PC-3 (cell line): ENCODE measurements around the gene ZCCHC7. TPM values are rescaled to one million over a fixed set of nuclear protein-coding genes. Genes with fewer than 3 reads are reported as not detected.

Source experiments
- ATAC-seq: fragments of 200-7000 bp; cut with Tn5 transposase; 2 replicates; pipeline ENCODE4 v1.9.1; 2020; ENCODE audit warnings: mild to moderate bottlenecking, moderate library complexity
- BruUV-seq: library from RNA; stranded (reverse); fragments of 400-500 nt; replicated peaks from 2 replicates; lab custom pipeline; 2021; lab: Mats Ljungman, UMichigan
- CTCF ChIA-PET: fragments of 300-600 bp; sonication (Branson Sonifier 250); formaldehyde crosslinking; loops from one replicate; lab custom pipeline; 2022; ENCODE audit warnings: antibody characterized with exemption; lab: Charles Lee
- POLR2A ChIA-PET: fragments of 300-600 bp; sonication (Branson Sonifier 250); formaldehyde crosslinking; loops from one replicate; lab custom pipeline; 2022; ENCODE audit warnings: antibody characterized with exemption; ENCODE audit not compliant: unreplicated experiment; lab: Charles Lee
- DNase-seq: peaks from one replicate; pipeline ENCODE4 v3.0.0-alpha.2; 2015
- H2AFZ ChIP-seq: fragments of 300-600 bp; sonication (generic); 2 replicates; pipeline ENCODE4 v1.6.0; 2016; ENCODE audit warnings: antibody characterized with exemption, low read length
- H3F3A ChIP-seq: fragments of 300-600 bp; sonication (generic); one replicate; pipeline ENCODE4 v1.6.0; 2017; ENCODE audit warnings: antibody characterized with exemption, low read length, control low read depth, mild to moderate bottlenecking; ENCODE audit not compliant: unreplicated experiment
- H3K27ac ChIP-seq: fragments of 300-600 bp; sonication (generic); 2 replicates; pipeline ENCODE4 v1.5.1; 2016; ENCODE audit warnings: mild to moderate bottlenecking, low read length
- H3K27me3 ChIP-seq: fragments of 300-600 bp; sonication (generic); 2 replicates; pipeline ENCODE4 v1.6.1; 2016; ENCODE audit warnings: low read length, mixed read lengths
- H3K36me3 ChIP-seq: fragments of 300-600 bp; sonication (generic); 2 replicates; pipeline ENCODE4 v1.6.1; 2016; ENCODE audit warnings: low read depth, mixed run types, low read length, mixed read lengths
- H3K4me1 ChIP-seq: fragments of 300-600 bp; sonication (generic); 2 replicates; pipeline ENCODE4 v1.5.1; 2016; ENCODE audit warnings: low read length; ENCODE audit not compliant: insufficient read depth
- H3K4me2 ChIP-seq: fragments of 300-600 bp; sonication (generic); 2 replicates; pipeline ENCODE4 v1.6.0; 2016; ENCODE audit warnings: low read length
- H3K4me3 ChIP-seq: fragments of 300-600 bp; sonication (generic); 2 replicates; pipeline ENCODE4 v1.5.1; 2016; ENCODE audit warnings: mild to moderate bottlenecking, low read length, mixed read lengths
- H3K79me2 ChIP-seq: fragments of 300-600 bp; sonication (generic); 2 replicates; pipeline ENCODE4 v1.6.1; 2017; ENCODE audit warnings: low read length, mixed read lengths
- H3K9ac ChIP-seq: fragments of 300-600 bp; sonication (generic); 2 replicates; pipeline ENCODE4 v1.6.0; 2016; ENCODE audit warnings: mild to moderate bottlenecking, low read length
- H3K9me2 ChIP-seq: fragments of 300-600 bp; sonication (generic); replicated peaks from 2 replicates; pipeline ENCODE4 v1.6.1; 2016; ENCODE audit warnings: mixed run types, low read length, mixed read lengths
- H3K9me3 ChIP-seq: fragments of 300-600 bp; sonication (generic); 2 replicates; pipeline ENCODE4 v1.6.1; 2016; ENCODE audit warnings: low read length, mixed read lengths
- H4K20me1 ChIP-seq: fragments of 300-600 bp; sonication (generic); 2 replicates; pipeline ENCODE4 v1.6.1; 2016; ENCODE audit warnings: low read length, mixed read lengths
- CTCF ChIP-seq: fragments of 300-600 bp; sonication (generic); conservative IDR thresholded peaks from 2 replicates; pipeline ENCODE4 v1.5.1; 2017; ENCODE audit warnings: antibody characterized with exemption, low read depth, mild to moderate bottlenecking, low read length
- EZH2 ChIP-seq: fragments of 300-600 bp; sonication (generic); IDR thresholded peaks from one replicate; pipeline ENCODE4 v1.6.1; 2017; ENCODE audit warnings: antibody characterized with exemption, mild to moderate bottlenecking, low read length; ENCODE audit not compliant: unreplicated experiment
- EZH2phosphoT487 ChIP-seq: fragments of 300-600 bp; sonication (generic); IDR thresholded peaks from 2 replicates; pipeline ENCODE4 v1.6.1; 2018; ENCODE audit warnings: mild to moderate bottlenecking, antibody characterized with exemption, low read length, borderline replicate concordance
- intact Hi-C: fragments of 100-400 bp; cut with micrococcal nuclease; formaldehyde crosslinking; loops from 2 replicates; pipeline ENCODE4 v1.9.0; 2023
- total RNA-seq: library from RNA; depleted of rRNA; stranded (reverse); fragments of >200 nt; gene quantifications from 2 replicates; pipeline ENCODE4 v1.2.3, GENCODE V29; 2014

ZCCHC7 gene
- total RNA-seq, 1 experiment from 2014 or later = 6.5 TPM

GRCh38 chr9:37399336-37399735 is 279.0 kb downstream of the ZCCHC7 start:
- ATAC-seq = no peak
- TF ChIP-seq CTCF (no peak), EZH2 (no peak), EZH2phosphoT487 (no peak)

GRCh38 chr9:37404590-37404989 is 284.2 kb downstream of the ZCCHC7 start:
- Histone ChIP-seq H3K9me2 (no peaks in the 10 kb centered on the region), H3K4me3 (no peak overlapping the region), H2AFZ (no peak overlapping the region), H4K20me1 (no peaks in the 10 kb centered on the region), H3K9ac (no peak overlapping the region), H3K36me3 (no peaks in the 10 kb centered on the region), H3K4me1 (no peaks in the 10 kb centered on the region), H3F3A (no peaks in the 10 kb centered on the region), H3K27ac (no peak overlapping the region), H3K27me3 (no peaks in the 10 kb centered on the region), H3K9me3 (no peaks in the 10 kb centered on the region), H3K79me2 (no peaks in the 10 kb centered on the region), H3K4me2 (no peak overlapping the region)
- POLR2A ChIA-PET = no interaction called here
- intact Hi-C loops = no loop called here
- DNase-seq = no peak
- no TSS peak for BruUV-seq
- ATAC-seq = no peak
- TF ChIP-seq EZH2phosphoT487 = no peak
- TF ChIP-seq EZH2 = no peak
- no peak for TF ChIP-seq CTCF
- CTCF ChIA-PET = no interaction called here

More at GRCh38 chr9:37399336-37399735, 279.0 kb downstream of the ZCCHC7 start:
- intact Hi-C loops = no loop called here
- H3K4me1 ChIP-seq = no peaks in the 10 kb centered on the region
- no peaks in the 10 kb centered on the region for H3F3A ChIP-seq
- H2AFZ ChIP-seq = no peak overlapping the region
- H3K4me3 ChIP-seq = no peak overlapping the region
- no peaks in the 10 kb centered on the region for H3K9me3 ChIP-seq
- no TSS peak for BruUV-seq
- H3K9me2 ChIP-seq = no peaks in the 10 kb centered on the region
- H3K79me2 ChIP-seq = no peaks in the 10 kb centered on the region
- no peak overlapping the region for H3K4me2 ChIP-seq
- H3K27ac ChIP-seq = no peak overlapping the region
- DNase-seq = no peak
- H3K9ac ChIP-seq = no peak overlapping the region
- no peaks in the 10 kb centered on the region for H3K27me3 ChIP-seq
- H3K36me3 ChIP-seq = no peaks in the 10 kb centered on the region
- ChIA-PET POLR2A (no interaction called here), CTCF (no interaction called here)
- no peaks in the 10 kb centered on the region for H4K20me1 ChIP-seq

- TF ChIP-seq EZH2phosphoT487 (no peak), EZH2 (no peak), CTCF (no peak)
- H3K9ac ChIP-seq = no peak overlapping the region
- H4K20me1 ChIP-seq = no peaks in the 10 kb centered on the region
- intact Hi-C loops = no loop called here
- no peaks in the 10 kb centered on the region for H3K4me1 ChIP-seq
- POLR2A ChIA-PET = no interaction called here
- H3K27me3 ChIP-seq = no peaks in the 10 kb centered on the region
- DNase-seq (no peak), ATAC-seq (no peak)
- H3K4me2 ChIP-seq = no peak overlapping the region
- no peaks in the 10 kb centered on the region for H3F3A ChIP-seq
- H3K9me2 ChIP-seq = no peaks in the 10 kb centered on the region
- no TSS peak for BruUV-seq
- no peak overlapping the region for H3K27ac ChIP-seq
- H3K79me2 ChIP-seq = no peaks in the 10 kb centered on the region
- H3K36me3 ChIP-seq = no peaks in the 10 kb centered on the region
- CTCF ChIA-PET = no interaction called here
- no peak overlapping the region for H3K4me3 ChIP-seq
- H2AFZ ChIP-seq = no peak overlapping the region
- H3K9me3 ChIP-seq = no peaks in the 10 kb centered on the region
These were observed 285.0 kb downstream of the ZCCHC7 start for GRCh38 chr9:37405350-37405749.
